Measurements from ENCODE around the gene AXL.
"Not testable (repeated sequence)": the region's sequence is repeated elsewhere in the genome, so short reads cannot be mapped to it uniquely, and the experiment has no call there.

The AXL gene

GRCh38 chr19:41218615-41219507 lies at the start of gene AXL:
Gene AXL, plus strand, starts transcription at chr19:41219223. Its CDS starts 170 bp downstream, at chr19:41219393.
- no peak for DNase-seq (ENCODE audit: low spot score)

- no peak for DNase-seq (ENCODE audit: low spot score)
Observed at GRCh38 chr19:41172297-41173164, 46.5 kb upstream of the AXL start.

GRCh38 chr19:41174297-41174928 lies 44.6 kb upstream of the AXL start:
- no peak for DNase-seq (ENCODE audit: low spot score)

- peak; percentile 33 for DNase-seq (ENCODE audit: low spot score)
Observed at GRCh38 chr19:41175801-41176777, 42.9 kb upstream of the AXL start.

GRCh38 chr19:41180173-41180572 lies 38.9 kb upstream of the AXL start:
- DNase-seq (ENCODE audit: low spot score), result not testable (repeated sequence)

GRCh38 chr19:41186971-41187883 lies 31.8 kb upstream of the AXL start:
- DNase-seq (ENCODE audit: low spot score), result no peak

- DNase-seq (ENCODE audit: low spot score), result no peak
Observed at GRCh38 chr19:41187884-41188279, 31.1 kb upstream of the AXL start.

- no peak for DNase-seq (ENCODE audit: low spot score)
Observed at GRCh38 chr19:41189425-41190065, 29.5 kb upstream of the AXL start.

GRCh38 chr19:41192574-41193429 lies 26.2 kb upstream of the AXL start, which contains the start of gene CYP2S1:
Gene CYP2S1, plus strand, starts transcription at chr19:41193219. Its CDS starts 46 bp downstream, at chr19:41193265.
- no peak for DNase-seq (ENCODE audit: low spot score)

- no peak for DNase-seq (ENCODE audit: low spot score)
Observed at GRCh38 chr19:41193430-41194156, 25.4 kb upstream of the AXL start.

GRCh38 chr19:41194157-41194552 lies 24.9 kb upstream of the AXL start:
- DNase-seq (ENCODE audit: low spot score), result no peak

GRCh38 chr19:41195675-41196497 lies 23.1 kb upstream of the AXL start:
- no peak for DNase-seq (ENCODE audit: low spot score)

- DNase-seq (ENCODE audit: low spot score), result no peak
Observed at GRCh38 chr19:41198559-41198958, 20.5 kb upstream of the AXL start.

- no peak for DNase-seq (ENCODE audit: low spot score)
Observed at GRCh38 chr19:41203371-41203770, 15.7 kb upstream of the AXL start.

- peak; percentile 80 for DNase-seq (ENCODE audit: low spot score)
Observed at GRCh38 chr19:41204338-41204737, 14.7 kb upstream of the AXL start.

- DNase-seq (ENCODE audit: low spot score), result no peak
Observed at GRCh38 chr19:41205995-41206394, 13.0 kb upstream of the AXL start.

- DNase-seq (ENCODE audit: low spot score), result no peak
Observed at GRCh38 chr19:41206456-41206855, 12.6 kb upstream of the AXL start.
